ENCODE data around the gene PLA2G4D. TPM values are rescaled to one million over a fixed set of nuclear protein-coding genes. Genes with fewer than 3 reads are reported as not detected.

Gene PLA2G4D
- total RNA-seq, 1 experiment from 2014 or later = 0.34 TPM

DNA sequence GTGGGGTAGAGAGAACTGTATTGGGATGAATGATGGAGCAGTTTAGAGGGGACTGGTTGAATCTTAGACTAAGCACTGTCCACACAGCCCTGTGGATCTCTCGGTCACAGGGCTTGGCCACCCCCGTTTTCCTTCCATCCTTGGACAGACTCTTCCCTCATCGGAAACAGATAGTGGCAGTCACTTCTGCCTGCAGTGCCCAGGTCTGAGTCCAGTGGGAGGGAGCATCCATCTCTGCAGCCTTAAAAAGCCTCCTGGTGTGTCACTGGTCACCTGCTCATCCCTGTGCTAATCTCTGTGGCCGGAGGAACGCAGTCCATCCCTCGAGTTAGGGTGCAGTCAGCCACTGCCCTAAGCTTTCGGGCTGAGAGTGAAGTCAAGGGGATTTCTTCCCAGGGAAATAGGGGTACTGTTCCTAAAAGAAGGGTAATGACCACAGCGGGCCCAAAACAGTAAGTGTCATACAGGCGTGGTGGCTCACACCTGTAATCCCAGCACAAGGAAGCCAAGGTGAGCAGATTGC, 32.0 kb downstream of the PLA2G4D start:
- Histone ChIP-seq H3K27ac (ENCODE audit: low read depth, low read length) (no peak overlapping the region), H3K9me2 (ENCODE audit: insufficient read depth) (no peaks in the 10 kb centered on the region), H3K79me2 (ENCODE audit: insufficient read depth, low read length) (no peaks in the 10 kb centered on the region), H4K20me1 (ENCODE audit: insufficient read depth) (no peaks in the 10 kb centered on the region), H3K9me3 (ENCODE audit: control insufficient read depth in 1 of 2, insufficient read depth in 1 of 2, low read depth in 1 of 2, low read length in 2 of 2) (no peaks in the 10 kb centered on the region), H3K4me2 (ENCODE audit: low read length) (no peak overlapping the region), H3K4me1 (ENCODE audit: control insufficient read depth in 1 of 2, insufficient read depth in 2 of 2, low read length in 2 of 2) (peaks cover 5 to 24% of the 10 kb centered on the region in 2 experiments), H3K9ac (ENCODE audit: low read length) (no peak overlapping the region), H3K27me3 (ENCODE audit: insufficient read depth, low read length) (no peaks in the 10 kb centered on the region), H3K36me3 (ENCODE audit: control insufficient read depth in 1 of 2, insufficient read depth in 2 of 2, low read length in 2 of 2) (no peaks in the 10 kb centered on the region), H2AFZ (ENCODE audit: low read depth, low read length, poor library complexity, severe bottlenecking) (no peak overlapping the region), H3K4me3 (replicated peaks in 1 of 2; ENCODE audit: low read depth in 1 of 2, low read length in 2 of 2) (no peak overlapping the region)
- no peak for TF ChIP-seq EGR1 (IDR thresholded peaks at IDR 0.05; ENCODE audit: low read depth)
- TF ChIP-seq ZFX (IDR thresholded peaks at IDR 0.05) = no peak
- TF ChIP-seq TCF7L2 (IDR thresholded peaks at IDR 0.05; ENCODE audit: borderline replicate concordance, extremely low read depth, insufficient read depth, insufficient read length) = no peak
- no peak for TF ChIP-seq REST (IDR thresholded peaks at IDR 0.05; ENCODE audit: low read depth)
- TF ChIP-seq EZH2 (IDR thresholded peaks at IDR 0.05) = no peak
- no peak for TF ChIP-seq FOSL1 (IDR thresholded peaks at IDR 0.05; ENCODE audit: low read depth)
- TF ChIP-seq SIN3A (IDR thresholded peaks at IDR 0.05; ENCODE audit: low read depth) = no peak
- TF ChIP-seq, protein P1, sequence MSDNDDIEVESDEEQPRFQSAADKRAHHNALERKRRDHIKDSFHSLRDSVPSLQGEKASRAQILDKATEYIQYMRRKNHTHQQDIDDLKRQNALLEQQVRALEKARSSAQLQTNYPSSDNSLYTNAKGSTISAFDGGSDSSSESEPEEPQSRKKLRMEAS (IDR thresholded peaks at IDR 0.05) = no peak
- no peak for TF ChIP-seq CBX3 (IDR thresholded peaks at IDR 0.05; ENCODE audit: low read depth)
- TF ChIP-seq EZH2phosphoT487 (IDR thresholded peaks at IDR 0.05; ENCODE audit: borderline replicate concordance) = no peak
- TF ChIP-seq ZBTB33 (IDR thresholded peaks at IDR 0.05; ENCODE audit: extremely low read depth, insufficient replicate concordance, low read length) = no peak
- TF ChIP-seq POLR2AphosphoS5 (IDR thresholded peaks at IDR 0.05; ENCODE audit: low read depth, low read length) = no peak
- no peak for TF ChIP-seq SRF (IDR thresholded peaks at IDR 0.05; ENCODE audit: low read depth)
- ATAC-seq (no peak), DNase-seq (ENCODE audit: low read depth, low spot score) (no peak)
- RAD21 ChIA-PET (ENCODE audit: low non-redundant PET in 1 of 2, low total read pairs in 2 of 2, uncharacterized antibody in 2 of 2, unreplicated experiment in 2 of 2) = no interaction called here
- BruUV-seq (replicated peaks) = no TSS peak
- POLR2A ChIA-PET = interaction anchor here (0.9 kb wide), 1 partner anchor 90 kb away, joined by 3 read pairs; the partner anchor contains the start of gene EHD4
- intact Hi-C loops (cut with micrococcal nuclease) = no loop called here
- CTCF ChIA-PET = interaction anchor here (0.6 to 1.3 kb wide), 4 partner anchors 22 to 1140 kb away, joined by 3 to 4 read pairs (median 4); no protein-coding TSS in a partner anchor
